Epithelial cell of alveolus of lung (primary cell): Measurements from ENCODE around the gene RTCA. TPM values are rescaled to one million over a fixed set of nuclear protein-coding genes. Genes with fewer than 3 reads are reported as not detected.

Source experiments
- total RNA-seq: library from RNA; depleted of rRNA; stranded (reverse); fragments of >200 nt; gene quantifications from 2 replicates; pipeline ENCODE4 v1.2.1, GENCODE V29; 2015

RTCA gene
- 23.7 and 28.8 TPM in 2 replicates for total RNA-seq

GRCh38 chr1:100265931-100266740 lies at the start of gene RTCA:
Gene RTCA, plus strand, starts transcription at chr1:100266216. Its CDS starts 160 bp downstream, at chr1:100266376.

GRCh38 chr1:100249537-100250257 lies 16.3 kb upstream of the RTCA start, which contains the start of gene DBT:
Gene DBT, minus strand, starts transcription at chr1:100249834. Its CDS starts 14 bp downstream, at chr1:100249820.

Other genes with a start within 250 kb of the RTCA start
- gene SASS6, start 133.3 kb upstream of the RTCA start, total RNA-seq = 1.9 and 3.0 TPM in 2 replicates
- gene TRMT13, start 133.1 kb upstream of the RTCA start, total RNA-seq = 4.2 and 5.2 TPM in 2 replicates
- 0.24 TPM in 1 of 2 replicates, not detected in the other for gene LRRC39, start 88.0 kb upstream of the RTCA start, total RNA-seq
- gene DBT, start 16.4 kb upstream of the RTCA start, total RNA-seq = 3.4 and 10.9 TPM in 2 replicates
- gene CDC14A, start 86.3 kb downstream of the RTCA start, total RNA-seq = 1.9 and 3.4 TPM in 2 replicates